Ovary (tissue), 9 donors: ENCODE data around the gene LRRC3. TPM values are rescaled to one million over a fixed set of nuclear protein-coding genes. Genes with fewer than 3 reads are reported as not detected.
A peak's percentile ranks its signal among the peaks of the same experiment; 100 is the strongest.

ENCODE experiments used
- DNase-seq, 5 donors: peaks; one replicate each; pipeline ENCODE4 v3.0.0-alpha.2; 2019 to 2020
- H3K27ac ChIP-seq, 2 donors: fragments of 200-600 bp; one replicate each; pipeline versions ENCODE4 v1.5.1 to v1.8.0; 2019 to 2022
- H3K27me3 ChIP-seq: fragments of 200-600 bp; one replicate; pipeline ENCODE4 v1.8.0; 2022
- H3K36me3 ChIP-seq: fragments of 200-600 bp; sonication (generic); one replicate; pipeline ENCODE4 v1.5.1; 2019
- H3K4me1 ChIP-seq: one replicate; pipeline ENCODE4 v1.8.1; 2013; ENCODE audit warnings: mild to moderate bottlenecking, moderate library complexity; ENCODE audit not compliant: insufficient read depth
- H3K4me3 ChIP-seq: fragments of 200-600 bp; sonication (generic); one replicate; pipeline ENCODE4 v1.5.1; 2017
- H3K9me3 ChIP-seq, 2 donors: fragments of 200-600 bp in 1 of 2; sonication (generic) in 1 of 2; one replicate each; pipeline versions ENCODE4 v1.5.1 to v1.8.1; 2013 to 2019; ENCODE audit warnings: mild to moderate bottlenecking in 1 of 2, moderate library complexity in 1 of 2
- CTCF ChIP-seq, 3 donors: fragments of 450-650 bp in 2 of 3; fragments of 200-600 bp in 1 of 3; IDR thresholded peaks; one replicate each; pipeline versions ENCODE4 v1.5.1 to v1.8.0; 2016 to 2022; ENCODE audit warnings: antibody characterized with exemption in 3 of 3, mild to moderate bottlenecking in 1 of 3
- EP300 ChIP-seq: sonication (generic); formaldehyde crosslinking; IDR thresholded peaks from one replicate; pipeline ENCODE4 v1.6.1; 2017; ENCODE audit warnings: antibody characterized with exemption
- POLR2A ChIP-seq: fragments of 450-650 bp; IDR thresholded peaks from one replicate; pipeline ENCODE4 v1.6.1; 2017; ENCODE audit warnings: antibody characterized with exemption, mild to moderate bottlenecking, moderate library complexity
- WGBS, 3 donors: extraction: QIAGEN DNeasy Blood & Tissue Kit in 1 of 3; methylation state at CpG; one replicate each; pipeline versions ENCODE4 v1.1.5 to v1.1.7; 2013 to 2017; 5-methylcytosine and 5-hydroxymethylcytosine counted together
- intact Hi-C, 4 donors: fragments of 100-400 bp; cut with DNase I; formaldehyde crosslinking; loops; one replicate each; pipeline versions ENCODE4 v1.11.0 to v1.15.1; 2022 to 2023
- polyA plus RNA-seq, 2 donors: library from polyadenylated mRNA; stranded (reverse); fragments of 200-250 nt in 1 of 2; fragments of 350-450 nt in 1 of 2; fragmentation: Illumina TruSeq in 1 of 2; extraction: RNeasy Lipid Tissue Mini Kit (QIAGEN cat#74804) in 1 of 2; gene quantifications; one replicate each; pipeline ENCODE4 v1.2.3, GENCODE V29; 2013 to 2014
- small RNA-seq: library from RNA; depleted of rRNA; stranded (forward); fragments of <200 nt; gene quantifications from one replicate; pipeline ENCODE3, GENCODE V24; 2016
- total RNA-seq, 7 donors: library from RNA; depleted of rRNA in 2 of 7; stranded (reverse); fragments of >200 nt in 2 of 7; fragmentation: NEBNext Ultra II Directional in 3 of 7; extraction: Animal tissue kit (Norgen Biotek cat#: 25700) in 3 of 7; gene quantifications; one replicate each; pipeline versions ENCODE4 v1.1.0 to v1.2.4, GENCODE V29; 2016 to 2023
- donor health status: DM: no; HTN: no; CAD: no; lungs with moderate emphysema.
- donor health status: DM: no; HTN: no; CAD: no.
- donor health status: Bipolar disorder and iron deficiency.
- donor health status: DM: yes; HTN: yes; CAD: no.
- donor health status: DM: no; HTN: no; CAD: no.
- donor health status: DM: yes; HTN: yes; CAD: no.

Gene LRRC3
- total and polyA plus RNA-seq, 9 donors = 2.4 to 6.8 (median 3.9) TPM

GRCh38 chr21:44509539-44509938 is 54.2 kb downstream of the LRRC3 start:
- no peak for DNase-seq
- no peak for TF ChIP-seq POLR2A
- TF ChIP-seq EP300 = no peak
- no peak for TF ChIP-seq CTCF (IDR thresholded peaks at IDR 0.05)
- 70 to 75% (median 72%) methylated on average over 12 of the region's 12 CpGs for WGBS, 3 donors
- H3K36me3 ChIP-seq = no peaks in the 10 kb centered on the region
- peaks cover 1% of the 10 kb centered on the region for H3K4me1 ChIP-seq
- intact Hi-C loops = loop anchor here in 1 of 4 donors (10.0 kb wide), 1 partner anchor 285 kb away; no protein-coding TSS in a partner anchor
- no peaks in the 10 kb centered on the region for H3K9me3 ChIP-seq
- no peaks in the 10 kb centered on the region for H3K27me3 ChIP-seq
- no peak overlapping the region for H3K4me3 ChIP-seq
- H3K27ac ChIP-seq = no peak overlapping the region

GRCh38 chr21:44510109-44510507 is 54.8 kb downstream of the LRRC3 start:
- Histone ChIP-seq H3K9me3 (no peaks in the 10 kb centered on the region), H3K4me1 (peaks cover 1% of the 10 kb centered on the region), H3K4me3 (no peak overlapping the region), H3K27me3 (no peaks in the 10 kb centered on the region), H3K27ac (no peak overlapping the region), H3K36me3 (no peaks in the 10 kb centered on the region)
- intact Hi-C loops = loop anchor here in 1 of 4 donors (10.0 kb wide), 1 partner anchor 285 kb away; no protein-coding TSS in a partner anchor
- TF ChIP-seq CTCF (IDR thresholded peaks at IDR 0.05) (no peak), EP300 (no peak), POLR2A (no peak)
- no peak for DNase-seq
- WGBS, 3 donors = 49 to 62% (median 53%) methylated on average over 12 to 18 of the region's 18 CpGs

GRCh38 chr21:44510508-44511218 is 55.4 kb downstream of the LRRC3 start:
- Histone ChIP-seq H3K27ac (no peak overlapping the region), H3K27me3 (no peaks in the 10 kb centered on the region), H3K4me1 (peaks cover 1% of the 10 kb centered on the region), H3K36me3 (no peaks in the 10 kb centered on the region), H3K9me3 (no peaks in the 10 kb centered on the region), H3K4me3 (no peak overlapping the region)
- WGBS, 3 donors = 3 to 11% (median 4%) methylated on average over 18 to 36 of the region's 36 CpGs
- DNase-seq = peak in 2 of 5 donors; percentile 43 to 46
- TF ChIP-seq POLR2A = no peak
- peak in 1 of 3 donors; percentile 19 for TF ChIP-seq CTCF (IDR thresholded peaks at IDR 0.05)
- intact Hi-C loops = loop anchor here in 1 of 4 donors (10.0 kb wide), 1 partner anchor 284 kb away; no protein-coding TSS in a partner anchor

- no peak for TF ChIP-seq EP300
- TF ChIP-seq CTCF (IDR thresholded peaks at IDR 0.05) = no peak
- no peak for TF ChIP-seq POLR2A
- Histone ChIP-seq H3K36me3 (no peaks in the 10 kb centered on the region), H3K4me1 (peaks cover 1% of the 10 kb centered on the region), H3K27me3 (no peaks in the 10 kb centered on the region), H3K4me3 (no peak overlapping the region), H3K9me3 (no peaks in the 10 kb centered on the region), H3K27ac (no peak overlapping the region)
- intact Hi-C loops = loop anchor here in 1 of 4 donors (10.0 kb wide), 1 partner anchor 283 kb away; no protein-coding TSS in a partner anchor
- DNase-seq = no peak
- 74 to 78% (median 75%) methylated on average over 11 of the region's 11 CpGs for WGBS, 3 donors
Measured at GRCh38 chr21:44511219-44511937, 56.1 kb downstream of the LRRC3 start.

Small RNA genes within 50 kb of the gene (small RNA-seq; reads per million reads assigned to genes)
- gene RF00285 = not detected

Other genes with a start within 250 kb of the LRRC3 start
- gene ICOSLG, start 214.6 kb upstream of the LRRC3 start, total RNA-seq = 1 to 10 TPM in 4 of 7 donors, under 1 TPM in 3; 0.53 to 7.7 (median 1.2) TPM
- under 1 TPM; 0.42 to 0.47 TPM for gene ICOSLG, start 214.6 kb upstream of the LRRC3 start, polyA plus RNA-seq
- gene DNMT3L, start 193.6 kb upstream of the LRRC3 start, total RNA-seq = not detected
- not detected for gene DNMT3L, start 193.6 kb upstream of the LRRC3 start, polyA plus RNA-seq
- not detected for gene AIRE, start 169.6 kb upstream of the LRRC3 start, total RNA-seq
- not detected for gene AIRE, start 169.6 kb upstream of the LRRC3 start, polyA plus RNA-seq
- gene PFKL, start 155.5 kb upstream of the LRRC3 start, total RNA-seq = 100 to 1,000 TPM in 1 of 7 donors, 10 to 100 TPM in 6; 38.7 to 104 (median 88.7) TPM
- 10 to 100 TPM; 12.6 to 71.0 TPM for gene PFKL, start 155.5 kb upstream of the LRRC3 start, polyA plus RNA-seq
- gene CFAP410, start 116.1 kb upstream of the LRRC3 start, total RNA-seq = 10 to 100 TPM; 23.1 to 40.8 (median 29.3) TPM
- gene CFAP410, start 116.1 kb upstream of the LRRC3 start, polyA plus RNA-seq = 10 to 100 TPM in 1 of 2 donors, 1 to 10 TPM in 1; 1.2 to 40.7 TPM
- 1 to 10 TPM in 6 of 7 donors, under 1 TPM in 1; 0.48 to 7.0 (median 2.1) TPM for gene TRPM2, start 101.9 kb upstream of the LRRC3 start, total RNA-seq
- gene TRPM2, start 101.9 kb upstream of the LRRC3 start, polyA plus RNA-seq = 1 to 10 TPM; 1.3 to 1.6 TPM
- not detected for gene KRTAP10-1, start 84.7 kb downstream of the LRRC3 start, total RNA-seq
- gene KRTAP10-1, start 84.7 kb downstream of the LRRC3 start, polyA plus RNA-seq = not detected
- gene KRTAP10-2, start 96.0 kb downstream of the LRRC3 start, total RNA-seq = not detected
- not detected for gene KRTAP10-2, start 96.0 kb downstream of the LRRC3 start, polyA plus RNA-seq
- not detected for gene KRTAP10-3, start 103.3 kb downstream of the LRRC3 start, total RNA-seq
- not detected for gene KRTAP10-3, start 103.3 kb downstream of the LRRC3 start, polyA plus RNA-seq
- gene KRTAP10-4, start 118.2 kb downstream of the LRRC3 start, total RNA-seq = not detected
- gene KRTAP10-4, start 118.2 kb downstream of the LRRC3 start, polyA plus RNA-seq = not detected
- gene KRTAP10-5, start 125.1 kb downstream of the LRRC3 start, total RNA-seq = not detected
- gene KRTAP10-5, start 125.1 kb downstream of the LRRC3 start, polyA plus RNA-seq = not detected
- gene KRTAP10-6, start 137.0 kb downstream of the LRRC3 start, total RNA-seq = not detected
- not detected for gene KRTAP10-6, start 137.0 kb downstream of the LRRC3 start, polyA plus RNA-seq
- not detected for gene KRTAP10-7, start 145.1 kb downstream of the LRRC3 start, total RNA-seq
- gene KRTAP10-7, start 145.1 kb downstream of the LRRC3 start, polyA plus RNA-seq = not detected
- not detected for gene KRTAP10-8, start 156.6 kb downstream of the LRRC3 start, total RNA-seq
- not detected for gene KRTAP10-8, start 156.6 kb downstream of the LRRC3 start, polyA plus RNA-seq
- not detected for gene KRTAP10-9, start 171.6 kb downstream of the LRRC3 start, total RNA-seq
- gene KRTAP10-9, start 171.6 kb downstream of the LRRC3 start, polyA plus RNA-seq = not detected
- not detected for gene KRTAP10-10, start 181.8 kb downstream of the LRRC3 start, total RNA-seq
- not detected for gene KRTAP10-10, start 181.8 kb downstream of the LRRC3 start, polyA plus RNA-seq
- not detected for gene KRTAP10-11, start 190.9 kb downstream of the LRRC3 start, total RNA-seq
- not detected for gene KRTAP10-11, start 190.9 kb downstream of the LRRC3 start, polyA plus RNA-seq
- gene KRTAP12-4, start 199.1 kb downstream of the LRRC3 start, total RNA-seq = not detected
- gene KRTAP12-4, start 199.1 kb downstream of the LRRC3 start, polyA plus RNA-seq = not detected
- not detected for gene KRTAP12-3, start 202.4 kb downstream of the LRRC3 start, total RNA-seq
- not detected for gene KRTAP12-3, start 202.4 kb downstream of the LRRC3 start, polyA plus RNA-seq
- not detected for gene KRTAP12-2, start 211.4 kb downstream of the LRRC3 start, total RNA-seq
- not detected for gene KRTAP12-2, start 211.4 kb downstream of the LRRC3 start, polyA plus RNA-seq
- gene KRTAP12-1, start 226.7 kb downstream of the LRRC3 start, total RNA-seq = not detected
- gene KRTAP12-1, start 226.7 kb downstream of the LRRC3 start, polyA plus RNA-seq = not detected
- not detected for gene KRTAP10-12, start 241.7 kb downstream of the LRRC3 start, total RNA-seq
- gene KRTAP10-12, start 241.7 kb downstream of the LRRC3 start, polyA plus RNA-seq = not detected